ENCODE measurements around the gene BFSP2.

The BFSP2 gene

GRCh38 chr3:133369068-133369440 is 30.8 kb upstream of the BFSP2 start:
- H3K36me3 ChIP-seq (ENCODE audit: control insufficient read depth, insufficient read depth, low read length): no peaks in the 10 kb centered on the region
- no peak overlapping the region for H3K9ac ChIP-seq (ENCODE audit: low read length)
- H3K27me3 ChIP-seq (ENCODE audit: control insufficient read depth, insufficient read depth, low read length): no peaks in the 10 kb centered on the region
- H3K4me1 ChIP-seq (ENCODE audit: control insufficient read depth, insufficient read depth, low read length): no peaks in the 10 kb centered on the region
- no peak overlapping the region for H3K4me3 ChIP-seq (ENCODE audit: low read depth, low read length)
- no peaks in the 10 kb centered on the region for H3K9me3 ChIP-seq (ENCODE audit: control insufficient read depth, insufficient read depth, low read depth, low read length)
- H3K27ac ChIP-seq (ENCODE audit: low read depth, low read length): no peak overlapping the region

DNA sequence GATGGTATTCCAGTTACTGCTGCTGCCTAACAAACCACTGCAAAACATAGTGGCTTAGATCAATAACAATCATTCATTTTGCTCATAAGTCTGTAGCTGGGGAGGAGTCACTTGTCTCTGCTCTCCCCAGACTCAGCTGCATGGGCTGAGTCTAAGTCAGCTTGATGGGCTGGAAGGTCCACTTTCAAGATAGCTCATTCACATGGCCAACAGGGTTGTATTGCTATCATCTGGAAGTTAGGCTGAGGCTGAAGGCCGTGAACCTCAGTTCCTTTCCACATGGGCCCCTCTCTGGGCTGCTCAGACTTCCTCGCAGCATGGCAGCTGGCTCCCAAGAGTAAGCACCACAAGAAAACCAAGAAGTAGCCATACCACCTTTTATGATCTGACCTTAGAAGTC is 28.7 kb upstream of the BFSP2 start:
- H3K27ac ChIP-seq (ENCODE audit: low read depth, low read length): no peak overlapping the region
- H3K9me3 ChIP-seq (ENCODE audit: control insufficient read depth, insufficient read depth, low read depth, low read length): no peaks in the 10 kb centered on the region
- H3K4me1 ChIP-seq (ENCODE audit: control insufficient read depth, insufficient read depth, low read length): peaks cover 14% of the 10 kb centered on the region
- H3K9ac ChIP-seq (ENCODE audit: low read length): no peak overlapping the region
- no peaks in the 10 kb centered on the region for H3K36me3 ChIP-seq (ENCODE audit: control insufficient read depth, insufficient read depth, low read length)
- H3K27me3 ChIP-seq (ENCODE audit: control insufficient read depth, insufficient read depth, low read length): no peaks in the 10 kb centered on the region
- H3K4me3 ChIP-seq (ENCODE audit: low read depth, low read length): no peak overlapping the region

DNA sequence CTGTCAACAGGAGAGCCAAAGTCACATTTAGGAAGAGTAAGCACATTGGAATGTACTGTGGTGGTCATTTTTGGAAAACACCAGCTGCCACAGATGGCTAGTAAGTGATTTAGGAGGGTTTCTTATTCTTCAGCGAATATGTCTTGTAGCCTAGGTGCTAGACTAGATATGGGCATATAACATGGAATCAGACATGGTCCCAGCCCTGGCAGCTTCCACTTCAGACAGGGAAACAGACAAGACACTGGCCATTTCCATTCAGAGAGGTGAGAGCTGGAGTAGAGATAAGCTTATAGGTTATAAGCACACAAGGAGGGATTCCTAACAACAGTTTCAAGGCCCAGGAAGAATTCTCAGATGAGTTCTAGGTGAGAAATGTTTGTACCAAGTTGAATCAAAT is 28.2 kb upstream of the BFSP2 start:
- Histone ChIP-seq H3K9ac (ENCODE audit: low read length) (no peak overlapping the region), H3K9me3 (ENCODE audit: control insufficient read depth, insufficient read depth, low read depth, low read length) (no peaks in the 10 kb centered on the region), H3K27ac (ENCODE audit: low read depth, low read length) (no peak overlapping the region), H3K4me1 (ENCODE audit: control insufficient read depth, insufficient read depth, low read length) (peaks cover 14% of the 10 kb centered on the region), H3K4me3 (ENCODE audit: low read depth, low read length) (no peak overlapping the region), H3K27me3 (ENCODE audit: control insufficient read depth, insufficient read depth, low read length) (no peaks in the 10 kb centered on the region), H3K36me3 (ENCODE audit: control insufficient read depth, insufficient read depth, low read length) (no peaks in the 10 kb centered on the region)

DNA sequence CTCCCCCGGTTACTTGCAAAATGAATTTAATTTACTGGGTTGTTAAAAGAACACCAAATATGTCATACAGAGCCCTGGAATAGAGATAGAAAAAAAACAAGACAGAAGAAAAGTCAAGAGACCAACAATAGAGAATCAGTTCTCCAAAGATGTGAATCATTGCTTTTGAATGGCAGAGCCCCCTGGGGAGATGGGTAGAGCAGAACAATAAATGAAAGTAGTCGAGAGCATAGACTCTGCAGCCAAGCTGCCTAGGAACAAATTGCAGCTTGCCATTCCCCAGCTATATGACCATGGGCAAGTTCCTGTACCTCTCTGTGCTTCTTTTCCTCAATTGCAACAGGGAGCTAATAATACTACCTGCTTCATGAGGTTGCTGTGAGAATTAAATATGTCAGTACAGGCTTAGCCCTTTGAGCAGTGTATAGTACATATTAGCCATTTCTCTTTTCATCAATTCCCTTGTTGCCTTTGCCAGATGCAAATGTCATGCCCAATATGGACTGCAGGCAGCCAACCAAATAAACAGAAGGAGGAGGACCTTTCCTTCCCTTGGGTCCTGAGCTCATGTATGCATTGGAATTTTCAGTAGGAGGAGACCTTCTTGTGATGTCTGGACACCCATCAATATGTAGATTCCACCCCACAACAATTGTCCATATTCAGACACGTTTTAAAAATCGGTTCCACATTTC is 25.0 kb upstream of the BFSP2 start:
- Histone ChIP-seq H3K27me3 (ENCODE audit: control insufficient read depth, insufficient read depth, low read length) (no peaks in the 10 kb centered on the region), H3K9ac (ENCODE audit: low read length) (no peak overlapping the region), H3K27ac (ENCODE audit: low read depth, low read length) (no peak overlapping the region), H3K4me1 (ENCODE audit: control insufficient read depth, insufficient read depth, low read length) (peaks cover 14% of the 10 kb centered on the region), H3K36me3 (ENCODE audit: control insufficient read depth, insufficient read depth, low read length) (no peaks in the 10 kb centered on the region), H3K9me3 (ENCODE audit: control insufficient read depth, insufficient read depth, low read depth, low read length) (no peaks in the 10 kb centered on the region), H3K4me3 (ENCODE audit: low read depth, low read length) (no peak overlapping the region)

DNA sequence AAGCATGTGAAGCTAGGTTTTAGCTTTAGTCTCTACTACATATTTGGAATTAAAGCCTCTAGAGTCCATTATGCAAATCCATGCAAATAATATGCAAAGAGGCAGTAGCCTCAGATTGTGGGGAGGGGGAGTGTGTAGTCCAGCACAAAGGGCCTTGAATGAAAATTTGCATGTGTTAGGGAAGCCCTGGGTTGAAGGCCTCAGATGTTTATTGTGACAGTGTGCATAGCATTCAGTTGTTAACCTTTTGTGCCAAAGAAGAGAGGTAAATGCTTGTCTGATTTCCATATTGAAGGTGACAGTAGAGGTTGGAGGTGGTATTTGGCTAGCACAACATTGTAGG is 24.5 kb upstream of the BFSP2 start:
- H3K9ac ChIP-seq (ENCODE audit: low read length): no peak overlapping the region

GRCh38 chr3:133376810-133377209 is 23.0 kb upstream of the BFSP2 start:
- no peaks in the 10 kb centered on the region for H3K27me3 ChIP-seq (ENCODE audit: control insufficient read depth, insufficient read depth, low read length)
- no peak overlapping the region for H3K4me3 ChIP-seq (ENCODE audit: low read depth, low read length)
- H3K9ac ChIP-seq (ENCODE audit: low read length): no peak overlapping the region
- no peak overlapping the region for H3K27ac ChIP-seq (ENCODE audit: low read depth, low read length)
- H3K4me1 ChIP-seq (ENCODE audit: control insufficient read depth, insufficient read depth, low read length): peaks cover 14% of the 10 kb centered on the region
- no peaks in the 10 kb centered on the region for H3K36me3 ChIP-seq (ENCODE audit: control insufficient read depth, insufficient read depth, low read length)
- no peaks in the 10 kb centered on the region for H3K9me3 ChIP-seq (ENCODE audit: control insufficient read depth, insufficient read depth, low read depth, low read length)

More for the DNA sequence above, 24.5 kb upstream of the BFSP2 start:
- H3K4me3 ChIP-seq (ENCODE audit: low read depth, low read length): no peak overlapping the region
- no peak overlapping the region for H3K27ac ChIP-seq (ENCODE audit: low read depth, low read length)
- H3K27me3 ChIP-seq (ENCODE audit: control insufficient read depth, insufficient read depth, low read length): no peaks in the 10 kb centered on the region
- no peaks in the 10 kb centered on the region for H3K9me3 ChIP-seq (ENCODE audit: control insufficient read depth, insufficient read depth, low read depth, low read length)
- H3K4me1 ChIP-seq (ENCODE audit: control insufficient read depth, insufficient read depth, low read length): peaks cover 14% of the 10 kb centered on the region
- H3K36me3 ChIP-seq (ENCODE audit: control insufficient read depth, insufficient read depth, low read length): no peaks in the 10 kb centered on the region

GRCh38 chr3:133377396-133377795 is 22.5 kb upstream of the BFSP2 start:
- Histone ChIP-seq H3K36me3 (ENCODE audit: control insufficient read depth, insufficient read depth, low read length) (no peaks in the 10 kb centered on the region), H3K27ac (ENCODE audit: low read depth, low read length) (no peak overlapping the region), H3K4me1 (ENCODE audit: control insufficient read depth, insufficient read depth, low read length) (peaks cover 14% of the 10 kb centered on the region), H3K9me3 (ENCODE audit: control insufficient read depth, insufficient read depth, low read depth, low read length) (no peaks in the 10 kb centered on the region), H3K4me3 (ENCODE audit: low read depth, low read length) (no peak overlapping the region), H3K27me3 (ENCODE audit: control insufficient read depth, insufficient read depth, low read length) (no peaks in the 10 kb centered on the region), H3K9ac (ENCODE audit: low read length) (no peak overlapping the region)

GRCh38 chr3:133379926-133380325 is 19.9 kb upstream of the BFSP2 start:
- Histone ChIP-seq H3K4me3 (ENCODE audit: low read depth, low read length) (no peak overlapping the region), H3K36me3 (ENCODE audit: control insufficient read depth, insufficient read depth, low read length) (no peaks in the 10 kb centered on the region), H3K4me1 (ENCODE audit: control insufficient read depth, insufficient read depth, low read length) (peaks cover 10% of the 10 kb centered on the region), H3K9ac (ENCODE audit: low read length) (no peak overlapping the region), H3K9me3 (ENCODE audit: control insufficient read depth, insufficient read depth, low read depth, low read length) (no peaks in the 10 kb centered on the region), H3K27me3 (ENCODE audit: control insufficient read depth, insufficient read depth, low read length) (no peaks in the 10 kb centered on the region), H3K27ac (ENCODE audit: low read depth, low read length) (no peak overlapping the region)

- Histone ChIP-seq H3K9ac (ENCODE audit: low read length) (no peak overlapping the region), H3K36me3 (ENCODE audit: control insufficient read depth, insufficient read depth, low read length) (no peaks in the 10 kb centered on the region), H3K4me3 (ENCODE audit: low read depth, low read length) (no peak overlapping the region), H3K27me3 (ENCODE audit: control insufficient read depth, insufficient read depth, low read length) (no peaks in the 10 kb centered on the region), H3K9me3 (ENCODE audit: control insufficient read depth, insufficient read depth, low read depth, low read length) (no peaks in the 10 kb centered on the region), H3K27ac (ENCODE audit: low read depth, low read length) (no peak overlapping the region), H3K4me1 (ENCODE audit: control insufficient read depth, insufficient read depth, low read length) (peaks cover 2% of the 10 kb centered on the region)
These were observed 19.2 kb upstream of the BFSP2 start for GRCh38 chr3:133380481-133381225.

DNA sequence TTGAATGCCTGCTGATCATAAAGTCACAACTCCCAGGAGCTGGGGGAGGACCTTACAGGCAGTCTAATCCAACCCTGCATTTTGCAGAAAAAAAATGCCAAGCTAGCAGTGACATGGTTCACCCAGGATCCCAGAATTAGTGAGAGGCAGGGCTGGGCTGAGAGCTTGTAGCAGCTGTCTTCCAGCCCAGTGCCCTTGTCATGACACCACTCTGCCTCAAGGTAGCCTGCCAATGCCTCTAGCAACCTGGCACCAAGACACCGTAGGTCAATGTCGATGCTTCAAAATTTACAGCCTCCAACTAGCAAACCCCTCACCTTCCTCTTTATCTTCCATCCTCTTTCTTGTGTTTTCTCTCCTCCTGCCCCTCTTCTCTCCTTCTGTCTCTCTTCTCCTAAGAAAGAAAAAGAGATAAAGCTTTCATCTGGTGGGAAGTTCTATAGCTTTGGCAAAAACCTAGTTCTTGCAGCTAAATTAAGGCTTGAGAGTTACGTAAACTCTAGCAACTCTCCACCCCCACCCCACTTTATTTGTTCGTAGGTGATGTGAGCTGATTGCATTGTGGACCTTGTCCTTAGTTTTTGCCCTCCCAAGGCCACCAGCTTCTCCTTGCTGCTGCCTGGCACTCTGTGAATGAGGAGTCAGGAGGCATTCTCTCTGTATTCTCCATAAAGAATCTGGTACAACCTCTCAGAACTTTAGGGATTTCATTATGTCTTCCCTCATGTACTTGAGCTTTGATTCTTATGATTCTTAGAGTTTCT is 18.3 kb upstream of the BFSP2 start:
- Histone ChIP-seq H3K4me1 (ENCODE audit: control insufficient read depth, insufficient read depth, low read length) (no peaks in the 10 kb centered on the region), H3K27me3 (ENCODE audit: control insufficient read depth, insufficient read depth, low read length) (no peaks in the 10 kb centered on the region), H3K36me3 (ENCODE audit: control insufficient read depth, insufficient read depth, low read length) (no peaks in the 10 kb centered on the region), H3K9me3 (ENCODE audit: control insufficient read depth, insufficient read depth, low read depth, low read length) (no peaks in the 10 kb centered on the region), H3K27ac (ENCODE audit: low read depth, low read length) (no peak overlapping the region), H3K9ac (ENCODE audit: low read length) (no peak overlapping the region), H3K4me3 (ENCODE audit: low read depth, low read length) (no peak overlapping the region)

- no peak overlapping the region for H3K27ac ChIP-seq (ENCODE audit: low read depth, low read length)
- no peaks in the 10 kb centered on the region; the same call in 1 of the 2 replicates for H3K4me1 ChIP-seq (ENCODE audit: control insufficient read depth, insufficient read depth, low read length)
- no peaks in the 10 kb centered on the region for H3K27me3 ChIP-seq (ENCODE audit: control insufficient read depth, insufficient read depth, low read length)
- no peaks in the 10 kb centered on the region for H3K9me3 ChIP-seq (ENCODE audit: control insufficient read depth, insufficient read depth, low read depth, low read length)
- H3K9ac ChIP-seq (ENCODE audit: low read length): no peak overlapping the region
- no peak overlapping the region for H3K4me3 ChIP-seq (ENCODE audit: low read depth, low read length)
- H3K36me3 ChIP-seq (ENCODE audit: control insufficient read depth, insufficient read depth, low read length): no peaks in the 10 kb centered on the region
These were observed 16.7 kb upstream of the BFSP2 start for GRCh38 chr3:133383175-133383574.

Data from HUES6 (cell line).